GM21447 (cell line): ENCODE results near the gene EPB41L1.

Source experiments
- ATAC-seq: cut with Tn5 transposase; IDR thresholded peaks from one replicate; pipeline ENCODE4 v1.9.1; 2021; ENCODE audit not compliant: unreplicated experiment

The EPB41L1 gene

GRCh38 chr20:36153736-36154699 lies 522 bp upstream of the EPB41L1 start:
- no peak for ATAC-seq

DNA sequence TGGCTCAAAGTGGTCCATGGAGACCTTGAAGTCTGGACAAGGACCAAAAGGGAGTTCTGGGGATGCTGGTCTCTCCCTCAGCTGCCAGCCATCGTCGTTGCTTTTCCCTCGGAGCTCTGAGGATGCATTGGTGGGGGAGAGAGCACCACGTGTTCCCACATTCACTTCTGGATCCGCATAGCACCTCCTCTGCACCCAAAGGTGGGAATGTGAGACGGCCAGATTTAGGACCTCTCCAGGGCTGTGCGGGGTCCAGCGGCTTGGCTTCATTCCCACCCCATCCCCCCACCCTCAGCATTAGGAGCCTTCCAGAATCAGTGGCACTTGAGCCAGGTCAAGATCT lies 1.1 kb downstream of the EPB41L1 start:
- ATAC-seq = no peak

DNA sequence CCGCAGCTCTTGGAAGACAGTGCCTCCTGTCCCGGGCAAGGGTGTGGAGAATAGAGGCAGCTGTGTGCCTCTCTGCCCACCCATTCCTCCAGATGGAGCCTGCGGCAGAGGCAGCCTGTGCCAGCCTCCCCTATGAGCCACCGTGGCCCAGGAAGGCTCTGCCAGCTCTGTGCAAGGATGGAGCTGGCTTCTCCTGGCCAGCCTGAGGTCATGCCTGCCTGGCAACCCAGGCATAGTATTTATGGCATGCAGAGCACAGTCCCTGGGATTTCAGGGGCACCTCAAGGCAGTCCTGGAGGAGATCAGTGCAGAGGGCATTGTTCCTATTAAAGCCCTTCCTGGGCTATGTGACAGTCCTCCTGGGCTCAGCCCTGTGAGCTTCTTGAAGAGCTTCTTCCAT lies 1.5 kb downstream of the EPB41L1 start:
- no peak for ATAC-seq

GRCh38 chr20:36157610-36158009 lies 3.1 kb downstream of the EPB41L1 start:
- no peak for ATAC-seq

GRCh38 chr20:36158160-36158741 lies 3.7 kb downstream of the EPB41L1 start:
- no peak for ATAC-seq

DNA sequence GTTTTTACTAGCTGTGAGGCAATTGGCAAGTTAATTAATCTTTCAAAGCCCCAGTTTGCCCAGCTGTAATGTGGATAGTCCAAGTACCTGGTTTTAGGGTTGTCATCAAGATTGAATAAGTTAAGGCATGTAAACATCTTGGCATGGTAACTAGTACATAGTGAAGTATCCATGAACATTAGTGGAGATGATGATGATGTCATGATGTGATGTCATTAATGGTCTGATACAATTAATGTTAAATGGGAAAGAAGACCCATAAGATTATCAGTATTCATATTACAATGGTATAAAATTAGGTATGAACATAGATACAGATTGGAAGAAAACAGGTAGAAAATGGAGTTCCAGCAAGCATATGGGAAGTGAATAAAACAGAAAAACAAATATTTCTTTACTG lies 5.3 kb downstream of the EPB41L1 start:
- no peak for ATAC-seq

- no peak for ATAC-seq
Measured at GRCh38 chr20:36162272-36162966, 7.9 kb downstream of the EPB41L1 start.

- no peak for ATAC-seq
Measured at GRCh38 chr20:36167902-36168503, 13.5 kb downstream of the EPB41L1 start.

GRCh38 chr20:36170542-36171215 lies 16.1 kb downstream of the EPB41L1 start:
- ATAC-seq = no peak

GRCh38 chr20:36173451-36173933 lies 19.0 kb downstream of the EPB41L1 start:
- no peak for ATAC-seq

- no peak for ATAC-seq
Measured at GRCh38 chr20:36175016-36175415, 20.5 kb downstream of the EPB41L1 start.

DNA sequence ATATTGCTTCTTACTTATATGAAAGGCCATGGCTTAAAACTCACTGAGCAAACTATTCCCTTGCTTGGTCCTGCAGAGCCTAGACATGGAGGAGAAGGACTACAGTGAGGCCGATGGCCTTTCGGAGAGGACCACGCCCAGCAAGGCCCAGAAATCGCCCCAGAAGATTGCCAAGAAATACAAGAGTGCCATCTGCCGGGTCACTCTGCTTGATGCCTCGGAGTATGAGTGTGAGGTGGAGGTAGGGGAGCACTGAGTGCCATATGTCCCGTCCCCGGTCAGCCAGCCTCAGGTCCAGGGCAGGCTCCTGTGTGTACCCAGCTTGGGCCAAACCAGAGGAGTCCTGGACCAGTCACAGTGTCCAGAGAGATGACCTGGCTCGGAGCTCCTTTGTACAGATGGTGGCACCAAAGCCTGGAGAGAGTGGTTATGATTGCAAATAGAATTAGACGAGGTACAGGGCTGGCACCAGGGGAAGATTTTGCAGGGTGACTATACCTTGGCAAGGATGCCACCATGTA lies 21.0 kb downstream of the EPB41L1 start:
- no peak for ATAC-seq

GRCh38 chr20:36177716-36178115 lies 23.2 kb downstream of the EPB41L1 start:
- ATAC-seq = no peak

GRCh38 chr20:36179170-36179945 lies 24.8 kb downstream of the EPB41L1 start:
- ATAC-seq = no peak

GRCh38 chr20:36180323-36180722 lies 25.8 kb downstream of the EPB41L1 start:
- no peak for ATAC-seq

DNA sequence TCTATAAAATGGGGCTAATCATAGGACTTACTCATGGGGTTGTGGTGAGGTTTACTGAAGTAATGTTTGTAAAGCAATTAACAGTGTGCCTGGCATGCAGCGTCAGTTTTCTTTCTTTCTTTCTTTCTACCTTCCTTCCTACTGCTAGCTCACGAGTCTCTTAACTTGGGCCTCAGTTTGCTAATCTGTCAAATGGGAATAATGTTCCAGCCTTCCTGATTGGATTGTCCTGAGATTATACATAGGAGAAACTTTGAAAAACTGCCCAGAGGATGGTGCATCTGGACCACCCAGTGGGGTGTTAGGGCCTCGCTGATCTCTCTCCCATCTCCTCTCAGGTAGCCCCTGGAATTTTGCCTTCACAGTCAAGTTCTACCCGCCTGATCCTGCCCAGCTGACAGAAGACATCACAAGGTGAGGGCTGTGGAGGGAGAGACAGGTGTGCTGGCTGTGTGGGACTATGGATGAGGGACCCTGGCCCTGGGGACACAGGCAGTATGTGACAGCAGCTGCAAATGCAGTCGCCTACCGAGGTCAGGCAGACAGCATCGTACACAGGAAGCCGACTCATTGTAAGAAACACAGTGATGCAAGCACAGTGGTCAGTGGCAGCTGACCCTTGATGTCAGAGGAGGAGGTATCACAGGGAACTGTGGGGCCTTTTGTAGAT lies 27.5 kb downstream of the EPB41L1 start:
- ATAC-seq = no peak

- no peak for ATAC-seq
Measured at GRCh38 chr20:36182604-36183154, 28.1 kb downstream of the EPB41L1 start.

DNA sequence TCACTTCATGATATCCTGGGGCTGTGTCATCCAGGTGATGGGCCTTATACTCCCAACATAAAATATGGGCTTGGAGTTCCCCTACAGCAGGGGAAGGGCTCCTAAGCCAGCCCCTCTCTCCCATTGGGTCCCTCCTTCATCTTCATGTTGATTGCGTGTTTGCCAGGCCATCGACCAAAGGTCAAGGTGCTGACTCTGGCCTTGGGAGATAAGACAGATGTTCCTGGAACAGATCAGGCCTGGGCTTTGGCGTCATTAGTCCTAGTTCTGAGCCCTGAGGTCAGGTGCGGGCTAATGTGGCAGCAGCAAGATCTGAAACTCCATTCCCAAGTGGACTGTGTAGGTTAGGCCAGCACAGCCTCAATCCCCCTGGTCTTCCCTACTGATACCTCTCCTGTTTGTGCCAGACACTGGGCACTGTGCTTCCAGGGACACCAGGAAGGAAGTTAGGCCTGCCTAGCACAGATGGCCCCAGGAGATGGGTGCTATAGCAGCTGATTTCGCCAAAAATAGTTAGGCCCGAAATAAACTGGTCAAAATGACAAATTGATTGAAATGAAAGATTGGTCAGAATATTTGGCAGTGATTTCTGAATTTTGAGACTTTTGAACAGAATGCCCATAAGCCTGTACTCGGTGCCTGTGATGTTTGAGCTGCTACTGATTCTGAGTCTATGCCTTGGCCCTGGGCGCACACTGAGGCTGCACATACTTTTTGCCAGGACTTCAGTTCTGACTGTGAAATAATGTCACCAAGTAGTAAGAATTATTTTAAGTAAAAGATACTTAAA lies 28.8 kb downstream of the EPB41L1 start:
- no peak for ATAC-seq
